ENCODE measurements around the gene HSPA1L.

DNA sequence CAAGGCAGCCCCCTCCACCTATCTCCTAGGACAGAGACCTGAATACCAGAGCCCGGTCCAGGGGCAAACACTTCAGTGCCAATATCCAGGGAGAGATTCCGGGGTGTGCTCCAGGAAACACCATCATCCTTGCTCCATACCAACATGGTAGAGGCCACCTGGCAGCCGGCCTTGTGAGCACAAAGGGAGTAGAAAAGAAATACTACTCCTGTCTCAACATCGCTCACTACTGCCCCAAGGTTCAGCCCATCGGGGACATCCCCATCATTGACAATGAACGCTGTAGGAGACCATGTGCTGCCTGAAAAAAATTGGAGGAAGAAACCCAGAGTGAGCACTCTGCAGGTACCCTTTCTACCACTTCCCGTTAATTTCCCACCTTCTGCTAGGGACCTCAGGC lies 46.1 kb upstream of the HSPA1L start:
- TF ChIP-seq, protein P1, sequence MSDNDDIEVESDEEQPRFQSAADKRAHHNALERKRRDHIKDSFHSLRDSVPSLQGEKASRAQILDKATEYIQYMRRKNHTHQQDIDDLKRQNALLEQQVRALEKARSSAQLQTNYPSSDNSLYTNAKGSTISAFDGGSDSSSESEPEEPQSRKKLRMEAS (IDR thresholded peaks at IDR 0.05): no peak
- TF ChIP-seq POLR2A (IDR thresholded peaks at IDR 0.05; ENCODE audit: low read length): no peak
- no peak for TF ChIP-seq HDAC2 (IDR thresholded peaks at IDR 0.05)
